DND-41 (cell line): ENCODE results near the gene AK8.

Experiments used
- ATAC-seq: fragments of 200-7000 bp; cut with Tn5 transposase; 3 replicates; pipeline ENCODE4 v1.9.1; 2021; ENCODE audit warnings: low read depth; ENCODE audit not compliant: insufficient read depth
- DNase-seq: peaks from one replicate; pipeline ENCODE4 v3.0.0-alpha.2; 2020
- H2AFZ ChIP-seq: 2 replicates; pipeline ENCODE4 v1.6.0; 2012; ENCODE audit warnings: low read depth, low read length
- H3K27ac ChIP-seq: 2 replicates; pipeline ENCODE4 v1.5.1; 2012; ENCODE audit warnings: low read length, inconsistent platforms
- H3K27me3 ChIP-seq: fragments of 200-600 bp; sonication (generic); 2 replicates; pipeline ENCODE4 v1.6.0; 2012; ENCODE audit warnings: low read length, mild to moderate bottlenecking, inconsistent platforms; ENCODE audit not compliant: insufficient read depth, poor library complexity
- H3K36me3 ChIP-seq: 2 replicates; pipeline ENCODE4 v1.5.1; 2012; ENCODE audit warnings: low read length, inconsistent platforms; ENCODE audit not compliant: insufficient read depth
- H3K4me1 ChIP-seq: 2 replicates; pipeline ENCODE4 v1.5.1; 2012; ENCODE audit warnings: mild to moderate bottlenecking, low read length; ENCODE audit not compliant: insufficient read depth
- H3K4me2 ChIP-seq: 2 replicates; pipeline ENCODE4 v1.6.0; 2012; ENCODE audit warnings: mild to moderate bottlenecking, moderate library complexity, low read length, inconsistent platforms; ENCODE audit not compliant: insufficient read depth
- H3K4me3 ChIP-seq, 2 experiments: fragments of 200-600 bp in 1 of 2; shearing (Covaris generic) in 1 of 2; 2 replicates each; pipeline ENCODE4 v1.5.1; 2012 to 2016; ENCODE audit warnings: inconsistent platforms in 2 of 2, low read length in 2 of 2, mild to moderate bottlenecking in 2 of 2, low read depth in 1 of 2, moderate library complexity in 1 of 2
- H3K79me2 ChIP-seq: 2 replicates; pipeline ENCODE4 v1.6.0; 2012; ENCODE audit warnings: low read length, inconsistent platforms; ENCODE audit not compliant: insufficient read depth
- H3K9ac ChIP-seq: 2 replicates; pipeline ENCODE4 v1.6.0; 2012; ENCODE audit warnings: low read depth, mild to moderate bottlenecking, inconsistent platforms, low read length, moderate library complexity
- H3K9me3 ChIP-seq: 2 replicates; pipeline ENCODE4 v1.5.1; 2012; ENCODE audit warnings: low read length, moderate library complexity, mild to moderate bottlenecking, inconsistent platforms; ENCODE audit not compliant: insufficient read depth, severe bottlenecking
- H4K20me1 ChIP-seq: 2 replicates; pipeline ENCODE4 v1.6.0; 2012; ENCODE audit warnings: low read length; ENCODE audit not compliant: insufficient read depth
- EZH2 ChIP-seq: IDR thresholded peaks from 3 replicates; pipeline ENCODE4 v1.6.1; 2012; ENCODE audit warnings: borderline replicate concordance, low read depth, mild to moderate bottlenecking, moderate library complexity, low read length, inconsistent platforms; ENCODE audit not compliant: severe bottlenecking
- TF ChIP-seq, protein P1 (sequence below): IDR thresholded peaks from 2 replicates; pipeline ENCODE4 v1.5.1; 2012; ENCODE audit warnings: borderline replicate concordance, low read length, moderate library complexity, mild to moderate bottlenecking; ENCODE audit not compliant: poor library complexity, severe bottlenecking; ENCODE audit errors: extremely low read depth

AK8 gene

DNA sequence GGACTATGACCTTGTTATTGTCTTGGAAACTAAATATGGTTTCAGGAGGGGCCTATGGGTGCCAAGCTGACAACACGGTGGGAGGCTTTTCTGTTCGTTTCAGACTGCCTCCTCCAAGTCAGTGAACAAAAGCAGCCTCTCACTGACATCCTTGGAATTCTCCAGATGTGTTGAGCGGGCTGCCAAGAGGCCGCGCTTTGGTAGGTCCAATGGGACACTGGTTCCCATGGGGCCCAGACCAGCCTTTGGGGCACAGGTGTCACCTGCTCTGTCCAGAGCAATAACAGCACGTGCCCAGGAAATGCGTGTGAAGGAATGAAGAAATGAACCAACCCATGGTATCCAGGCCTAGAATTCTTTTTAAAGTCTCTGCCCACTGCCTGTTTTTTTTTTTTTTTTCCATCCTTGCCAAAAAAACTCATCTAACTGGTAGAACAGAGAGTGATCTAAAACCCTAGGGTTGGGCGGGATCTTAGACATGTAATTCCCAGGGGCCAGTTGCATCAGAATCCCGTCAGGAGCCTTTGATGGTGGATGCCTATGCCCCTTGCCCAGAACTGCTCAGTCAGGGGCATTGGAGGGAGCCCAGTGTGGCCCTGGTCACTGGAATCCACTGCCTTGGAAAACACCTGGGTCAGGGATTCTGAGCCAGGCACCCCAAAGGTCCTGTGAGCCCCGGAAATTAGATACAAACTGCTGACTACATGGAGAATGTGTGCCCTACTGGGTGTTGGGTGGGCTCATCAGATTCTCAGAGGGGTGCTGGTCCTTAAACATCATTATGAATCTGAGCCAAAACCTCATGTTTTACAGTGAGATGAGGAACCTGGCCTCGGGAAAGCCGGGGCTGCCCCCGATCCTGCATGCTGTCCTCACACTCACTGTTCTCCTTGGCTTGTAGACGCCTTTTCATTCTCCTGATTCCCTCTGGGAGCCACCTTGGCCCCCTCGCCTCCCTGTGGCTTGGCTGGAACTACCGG is 147.7 kb downstream of the AK8 start:
- DNase-seq (no peak), ATAC-seq (no peak)
- Histone ChIP-seq H2AFZ (no peak overlapping the region), H3K4me1 (peaks cover 4% of the 10 kb centered on the region; the same call in 1 of the 2 replicates), H3K27me3 (no peaks in the 10 kb centered on the region), H3K4me3 (no peak overlapping the region), H4K20me1 (no peaks in the 10 kb centered on the region), H3K36me3 (no peaks in the 10 kb centered on the region), H3K9me3 (no peaks in the 10 kb centered on the region), H3K4me2 (no peak overlapping the region), H3K9ac (no peak overlapping the region), H3K79me2 (no peaks in the 10 kb centered on the region), H3K27ac (no peak overlapping the region)
- no peak for TF ChIP-seq EZH2
- TF ChIP-seq, protein P1, sequence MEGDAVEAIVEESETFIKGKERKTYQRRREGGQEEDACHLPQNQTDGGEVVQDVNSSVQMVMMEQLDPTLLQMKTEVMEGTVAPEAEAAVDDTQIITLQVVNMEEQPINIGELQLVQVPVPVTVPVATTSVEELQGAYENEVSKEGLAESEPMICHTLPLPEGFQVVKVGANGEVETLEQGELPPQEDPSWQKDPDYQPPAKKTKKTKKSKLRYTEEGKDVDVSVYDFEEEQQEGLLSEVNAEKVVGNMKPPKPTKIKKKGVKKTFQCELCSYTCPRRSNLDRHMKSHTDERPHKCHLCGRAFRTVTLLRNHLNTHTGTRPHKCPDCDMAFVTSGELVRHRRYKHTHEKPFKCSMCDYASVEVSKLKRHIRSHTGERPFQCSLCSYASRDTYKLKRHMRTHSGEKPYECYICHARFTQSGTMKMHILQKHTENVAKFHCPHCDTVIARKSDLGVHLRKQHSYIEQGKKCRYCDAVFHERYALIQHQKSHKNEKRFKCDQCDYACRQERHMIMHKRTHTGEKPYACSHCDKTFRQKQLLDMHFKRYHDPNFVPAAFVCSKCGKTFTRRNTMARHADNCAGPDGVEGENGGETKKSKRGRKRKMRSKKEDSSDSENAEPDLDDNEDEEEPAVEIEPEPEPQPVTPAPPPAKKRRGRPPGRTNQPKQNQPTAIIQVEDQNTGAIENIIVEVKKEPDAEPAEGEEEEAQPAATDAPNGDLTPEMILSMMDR: no peak

DNA sequence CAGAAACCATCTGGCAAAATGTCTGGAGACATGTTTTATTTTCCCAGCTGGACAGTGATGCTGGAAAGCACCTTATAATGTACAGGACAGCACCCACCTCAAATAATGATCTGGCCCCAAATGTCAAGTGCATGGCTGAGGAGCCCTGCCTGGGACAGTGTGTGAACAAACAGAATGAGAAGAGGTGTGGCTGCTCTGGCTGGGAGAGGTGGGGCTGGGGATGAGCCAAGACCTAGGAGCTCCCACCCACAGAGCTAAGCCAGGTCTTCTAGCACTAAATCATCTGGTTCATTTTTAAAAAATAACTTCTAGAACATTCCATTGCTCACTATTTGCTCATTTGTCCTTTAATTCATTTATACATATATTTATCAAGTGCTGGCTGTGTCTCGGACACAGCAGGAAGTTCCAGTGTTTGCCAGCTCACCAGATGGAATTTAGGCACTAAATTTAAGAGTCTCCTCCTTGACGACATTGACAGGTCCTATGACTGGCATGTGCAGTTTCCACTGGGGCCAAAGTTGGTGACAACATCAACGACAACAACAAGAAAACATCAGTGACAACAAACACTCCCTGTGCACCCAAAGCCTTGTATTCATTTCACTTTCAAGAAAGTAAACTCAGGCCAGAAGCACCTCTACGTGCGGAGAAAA is 148.7 kb downstream of the AK8 start:
- DNase-seq: no peak
- no peak for TF ChIP-seq EZH2
- TF ChIP-seq, protein P1: no peak
- Histone ChIP-seq H3K4me3 (no peak overlapping the region), H4K20me1 (no peaks in the 10 kb centered on the region), H3K27ac (no peak overlapping the region), H3K27me3 (no peaks in the 10 kb centered on the region), H3K9me3 (no peaks in the 10 kb centered on the region), H3K9ac (no peak overlapping the region), H2AFZ (no peak overlapping the region), H3K79me2 (no peaks in the 10 kb centered on the region), H3K36me3 (no peaks in the 10 kb centered on the region), H3K4me1 (peaks cover 4% of the 10 kb centered on the region; the same call in 1 of the 2 replicates), H3K4me2 (no peak overlapping the region)
- ATAC-seq: no peak

DNA sequence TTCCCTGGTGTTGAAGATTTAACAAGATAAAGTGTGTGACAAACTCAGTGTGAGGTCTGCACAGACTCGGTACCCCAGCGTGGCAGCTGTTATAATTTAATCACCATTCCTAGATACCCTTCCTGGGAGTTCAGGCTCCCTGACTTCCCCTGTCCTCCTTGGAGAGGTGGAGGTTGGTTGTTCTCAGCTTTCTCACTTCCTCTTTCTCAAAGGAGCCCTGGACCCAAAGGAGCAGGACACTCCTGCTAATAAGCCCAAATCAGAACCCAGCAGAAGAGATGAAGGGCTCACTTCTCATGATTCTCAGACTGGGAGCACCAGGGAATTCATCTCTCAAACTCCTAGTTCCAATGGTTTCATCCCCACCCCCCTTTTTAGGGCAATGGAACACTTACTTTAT is 149.6 kb downstream of the AK8 start:
- Histone ChIP-seq H3K27me3 (no peaks in the 10 kb centered on the region), H3K4me3 (no peak overlapping the region), H2AFZ (no peak overlapping the region), H3K4me2 (no peak overlapping the region), H3K27ac (no peak overlapping the region), H3K79me2 (no peaks in the 10 kb centered on the region), H3K36me3 (no peaks in the 10 kb centered on the region), H4K20me1 (no peaks in the 10 kb centered on the region), H3K4me1 (peaks cover 4% of the 10 kb centered on the region; the same call in 1 of the 2 replicates), H3K9ac (no peak overlapping the region), H3K9me3 (no peaks in the 10 kb centered on the region)
- TF ChIP-seq, protein P1: no peak
- TF ChIP-seq EZH2: no peak
- no peak for ATAC-seq
- no peak for DNase-seq
